NCI-H146 treated with DMSO at 0.1 percent for 48 hours (cell line): ENCODE data around the gene PNPLA2.

ENCODE experiments used
- DNase-seq: peaks from one replicate; lab custom pipeline; 2025; ENCODE audit not compliant: unreplicated experiment; lab: John Stamatoyannopoulos, UW

PNPLA2 gene

DNA sequence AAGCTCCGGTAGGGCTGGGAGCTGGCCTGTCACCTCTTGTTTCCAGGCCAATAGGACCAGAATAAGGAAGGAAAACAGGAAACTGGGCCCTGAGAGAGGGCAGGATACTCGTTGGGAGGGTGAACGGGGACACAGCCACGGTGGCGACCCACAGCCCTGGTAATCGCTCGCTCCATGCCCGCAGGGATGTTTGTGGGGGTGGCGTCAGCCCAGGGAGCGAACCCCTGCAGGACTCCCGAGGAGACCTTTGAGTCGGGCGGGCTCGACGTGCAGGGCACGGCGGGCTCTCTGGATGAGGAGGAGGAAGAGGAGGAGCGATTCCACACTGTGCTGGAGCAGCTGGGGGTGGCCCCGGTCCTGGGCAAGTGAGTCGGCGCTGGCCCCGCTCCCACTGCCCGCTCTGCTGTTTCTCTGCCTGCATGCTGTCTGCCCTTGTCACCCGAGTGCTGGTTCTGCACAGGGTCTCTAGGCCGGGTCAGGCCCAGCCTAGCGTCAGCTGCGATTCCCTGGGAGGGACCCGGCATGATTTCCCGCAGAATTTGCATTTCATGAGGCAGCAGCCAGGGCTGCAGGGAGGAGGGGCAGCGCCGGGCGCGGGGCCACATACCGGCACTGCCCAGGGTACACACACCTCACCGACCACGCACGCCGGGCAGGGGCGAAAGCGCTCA lies 10.6 kb downstream of the PNPLA2 start:
- DNase-seq, result peak; percentile 6

DNA sequence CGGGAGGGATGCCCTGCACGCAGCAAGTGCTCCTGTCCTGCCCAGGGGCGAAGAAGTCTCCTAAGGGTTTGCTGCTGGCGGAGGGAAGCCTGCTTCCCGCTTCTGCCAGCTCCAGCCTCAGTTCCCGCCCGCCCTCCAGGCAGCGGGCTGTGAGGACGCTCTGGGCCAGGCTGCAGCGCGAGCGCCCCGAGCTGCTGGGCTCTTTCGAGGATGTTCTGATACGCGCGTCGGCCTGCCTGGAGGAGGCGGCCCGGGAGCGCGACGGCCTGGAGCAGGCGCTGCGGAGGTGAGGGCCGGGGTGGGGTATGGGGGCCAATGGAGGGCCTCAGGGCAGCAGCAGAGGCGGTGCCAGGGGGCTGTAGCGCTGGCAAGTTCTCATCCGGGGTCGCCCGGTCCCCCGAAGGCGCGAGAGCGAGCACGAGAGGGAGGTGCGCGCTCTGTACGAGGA lies 11.2 kb downstream of the PNPLA2 start:
- no peak for DNase-seq

DNA sequence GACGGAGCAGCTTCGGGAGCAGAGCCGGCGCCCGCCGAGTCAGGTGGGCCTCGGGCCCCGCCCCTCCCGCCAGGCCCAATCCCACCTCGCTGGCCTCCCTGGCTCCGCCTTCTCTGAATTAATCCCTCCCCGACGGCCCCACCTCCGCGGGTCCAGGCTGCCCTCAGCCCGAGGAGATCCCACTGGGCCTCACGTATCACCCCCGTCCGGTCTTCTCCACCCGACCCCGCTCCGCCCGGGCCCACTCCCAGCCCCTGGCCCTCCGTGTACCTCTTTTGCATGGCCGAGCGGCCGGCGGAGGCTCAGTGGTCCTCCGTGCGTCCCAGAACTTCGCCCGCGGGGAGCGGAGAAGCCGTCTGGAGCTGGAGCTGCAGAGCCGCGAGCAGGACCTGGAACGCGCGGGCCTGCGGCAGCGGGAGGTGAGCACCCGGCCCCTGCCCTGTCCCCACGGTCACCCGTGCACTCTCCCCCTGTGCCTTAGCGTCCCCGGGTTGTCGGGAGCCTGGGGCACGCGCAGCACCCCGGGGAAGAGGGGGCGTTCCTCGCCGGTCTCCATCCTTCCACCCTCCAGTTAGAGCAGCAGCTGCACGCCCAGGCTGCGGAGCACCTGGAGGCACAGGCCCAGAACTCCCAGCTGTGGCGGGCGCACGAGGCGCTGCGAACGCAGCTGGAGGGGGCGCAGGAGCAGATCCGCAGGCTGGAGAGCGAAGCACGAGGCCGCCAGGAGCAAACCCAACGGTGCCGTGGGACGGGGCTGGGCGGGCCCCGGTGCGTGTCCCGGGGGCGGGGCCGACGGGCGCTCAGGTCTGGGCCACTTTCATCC lies 11.8 kb downstream of the PNPLA2 start:
- peak; percentile 33 for DNase-seq

DNA sequence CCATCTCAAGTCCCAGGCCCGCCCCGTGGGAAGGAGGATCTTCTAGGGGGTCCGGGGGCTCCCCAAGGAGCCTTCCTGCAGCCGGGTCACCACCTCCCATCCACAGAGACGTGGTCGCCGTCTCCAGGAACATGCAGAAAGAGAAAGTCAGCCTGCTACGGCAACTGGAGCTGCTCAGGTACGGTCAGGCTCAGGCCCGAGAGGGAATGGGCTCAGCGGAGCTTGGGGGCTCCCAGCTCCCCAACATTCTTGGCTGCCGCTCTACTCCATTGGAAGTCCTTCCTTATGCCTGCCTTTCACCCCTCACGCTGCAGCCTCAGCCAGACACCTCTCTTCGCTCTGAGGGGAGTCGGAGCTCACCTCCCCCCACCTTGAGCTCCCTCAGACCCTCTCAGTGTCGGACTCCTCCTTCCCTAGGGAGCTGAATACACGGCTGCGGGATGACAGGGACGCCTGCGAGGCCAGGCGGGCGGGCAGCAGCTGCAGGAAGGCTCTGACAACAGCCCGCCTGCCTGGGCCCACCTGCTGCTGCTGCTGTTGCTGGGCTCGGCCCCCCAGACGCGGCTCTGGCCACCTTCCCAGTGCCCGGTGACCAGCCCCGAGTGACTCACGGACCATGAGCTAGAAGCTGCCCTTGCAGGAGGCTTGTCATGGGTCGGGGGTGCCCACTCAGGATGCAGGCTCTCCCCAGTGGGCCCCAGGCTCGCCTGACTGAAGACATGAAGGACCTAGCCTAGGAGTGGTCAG lies 12.6 kb downstream of the PNPLA2 start:
- no peak for DNase-seq

DNA sequence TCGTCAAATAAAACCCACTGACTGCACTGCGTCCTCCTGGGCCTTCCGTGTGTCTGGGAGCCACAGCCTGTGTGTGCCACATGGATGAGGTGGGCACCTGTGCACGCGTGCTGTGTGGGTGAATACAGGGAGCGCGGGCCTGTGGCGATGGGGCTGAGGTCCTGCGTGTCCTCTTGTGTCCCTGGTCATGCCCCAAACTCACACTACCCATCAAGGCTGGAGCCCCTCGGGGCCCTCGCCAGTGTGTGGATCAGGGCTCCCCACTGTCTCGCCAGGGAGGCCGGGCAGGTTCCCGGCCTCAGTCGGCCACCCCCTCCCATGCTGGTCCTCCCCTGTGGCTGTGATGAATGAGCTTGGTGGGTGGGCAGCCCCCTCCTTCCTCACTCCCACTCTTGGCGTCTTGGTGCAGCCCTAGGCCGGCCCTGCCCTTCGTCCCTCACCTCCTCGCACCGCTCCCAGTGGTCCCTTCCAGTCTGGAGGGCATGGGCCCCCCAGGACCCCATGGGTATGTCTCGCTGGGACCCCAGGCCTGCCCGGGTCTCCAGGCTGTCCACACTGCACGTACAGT lies 13.3 kb downstream of the PNPLA2 start:
- no peak for DNase-seq

DNA sequence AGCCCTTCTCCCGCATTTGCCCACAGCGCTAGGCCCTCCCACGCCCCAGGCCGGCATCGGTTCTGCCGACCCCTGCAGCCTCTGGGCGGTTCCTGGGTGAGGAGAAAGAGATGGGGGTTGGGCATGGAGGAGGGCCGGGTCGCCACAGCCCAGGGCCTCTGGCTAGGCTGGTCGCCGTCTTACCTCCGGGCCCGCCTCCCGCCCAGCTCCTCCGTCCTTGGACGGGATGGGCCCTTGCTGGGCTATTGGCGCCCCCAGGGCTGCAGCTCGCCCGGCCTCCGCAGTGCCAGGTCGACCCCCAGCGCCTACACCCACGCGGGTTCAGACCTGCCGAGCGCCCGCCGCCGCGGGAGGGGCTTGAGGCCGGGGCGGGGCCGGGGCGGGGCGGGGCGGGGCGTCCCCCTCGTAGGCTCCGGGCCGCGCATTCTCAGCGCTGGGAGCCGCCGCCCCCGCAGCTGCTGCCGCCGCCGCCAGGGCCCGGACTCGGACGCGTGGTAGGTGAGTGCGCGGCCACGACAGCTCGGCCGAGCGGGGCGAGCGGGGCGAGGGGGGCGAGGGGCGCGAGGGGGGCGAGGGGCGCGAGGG lies 13.9 kb downstream of the PNPLA2 start, which contains the start of gene CD151:
TSS of gene CD151 (plus strand) at position 424 of the 585 bp plus-strand sequence. CDS start 3,118 bp downstream, outside the sequence.
- no peak for DNase-seq

DNA sequence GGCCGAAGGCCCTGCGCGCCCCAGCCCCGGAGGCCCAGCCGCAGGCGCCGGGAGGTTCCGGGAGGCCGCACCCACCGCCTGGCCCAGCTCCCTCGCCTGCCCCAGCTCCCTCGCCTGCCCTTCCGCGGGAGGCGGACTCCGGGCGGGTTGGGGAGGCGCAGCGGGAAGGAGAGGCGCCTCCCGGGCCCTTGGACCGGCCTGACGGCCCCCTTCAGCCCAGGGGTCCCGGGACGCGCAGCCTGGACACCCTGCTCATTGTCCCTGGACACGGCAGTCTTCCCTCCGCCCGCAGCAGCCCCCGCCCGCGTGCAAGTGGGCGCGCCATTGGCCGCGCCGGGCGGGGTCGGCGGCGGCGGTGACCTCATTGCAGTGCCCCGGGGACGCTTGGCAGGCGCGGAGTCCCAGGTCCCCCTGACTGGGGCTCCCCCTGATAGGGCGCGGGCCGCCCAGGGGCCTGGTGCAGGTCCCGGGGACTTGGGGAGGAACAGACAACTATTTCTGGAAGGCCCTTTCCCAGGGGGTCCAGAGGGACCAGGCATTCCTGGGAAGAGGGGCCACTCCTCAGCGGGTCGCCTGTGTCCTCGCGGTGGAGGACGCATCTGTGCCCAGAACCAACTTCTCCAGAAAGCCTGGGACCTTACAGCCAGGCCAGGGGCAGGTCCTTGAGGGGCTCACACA lies 14.5 kb downstream of the PNPLA2 start:
- DNase-seq, result no peak

DNA sequence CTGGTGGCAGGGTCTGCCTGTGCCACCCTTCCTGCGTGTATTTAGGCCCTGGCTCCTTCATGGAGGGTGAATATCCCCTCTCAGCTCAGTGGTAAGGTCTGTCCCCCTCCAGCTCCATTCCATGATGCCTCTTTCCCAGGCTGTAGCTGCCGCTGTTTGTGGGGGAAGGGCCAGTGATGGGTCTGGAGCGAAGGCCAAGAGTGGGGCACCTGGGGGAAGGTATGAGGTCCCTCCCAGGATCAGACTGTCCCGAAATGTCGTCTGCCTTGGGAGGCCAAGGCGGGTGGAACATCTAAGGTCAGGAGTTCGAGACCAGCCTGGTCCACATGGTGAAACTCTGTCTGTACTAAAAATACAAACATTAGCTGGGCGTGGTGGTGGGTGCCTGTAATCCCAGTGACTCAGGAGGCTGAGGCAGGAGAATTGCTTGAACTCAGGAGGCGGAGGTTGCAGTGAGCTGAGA lies 15.2 kb downstream of the PNPLA2 start:
- no peak for DNase-seq

DNA sequence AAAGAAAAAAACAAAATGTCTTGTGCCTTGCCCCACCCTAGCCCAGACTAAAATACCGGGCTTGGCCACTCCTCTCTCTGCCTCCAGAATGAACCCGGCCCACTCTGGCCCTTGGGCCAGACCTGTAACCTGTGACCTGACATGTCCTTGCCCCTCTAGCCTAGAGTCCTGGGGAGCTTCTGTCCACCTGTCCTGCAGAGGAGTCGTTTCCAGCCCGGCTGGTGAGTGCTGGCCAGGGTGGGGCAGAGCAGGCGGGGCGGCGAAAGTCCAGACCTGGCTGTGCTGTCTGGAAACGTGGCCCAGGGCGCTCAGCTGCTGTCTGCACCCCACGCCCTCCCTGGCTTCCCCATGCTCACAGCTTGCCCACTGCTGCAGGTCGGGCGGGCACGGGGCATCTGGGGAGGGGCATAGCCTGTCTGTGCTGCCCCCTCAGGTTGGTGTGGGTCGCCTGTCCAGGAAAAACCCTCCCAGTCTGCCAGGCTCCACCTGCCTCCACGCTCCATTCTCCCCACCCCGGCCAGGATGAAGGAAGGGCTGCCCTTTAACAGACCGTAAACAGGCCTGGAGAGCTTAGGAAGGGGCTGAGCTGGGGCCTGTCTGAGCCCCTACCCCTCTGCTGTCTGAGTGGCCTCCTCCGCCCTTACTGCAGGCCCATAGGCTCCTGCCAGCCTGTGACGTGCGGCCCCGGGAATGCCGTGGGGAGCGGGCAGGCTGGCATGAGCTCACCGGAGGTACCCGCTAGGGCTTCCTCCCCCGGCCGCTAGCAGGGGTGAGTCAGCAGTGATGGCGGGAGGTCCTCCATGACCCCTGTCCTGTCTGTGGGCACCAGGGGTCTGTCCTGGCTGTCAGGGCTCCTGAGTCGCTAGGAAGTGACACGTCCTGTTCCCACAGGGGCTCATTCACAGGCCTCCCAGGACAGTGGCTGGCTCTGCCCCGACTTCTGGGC lies 15.9 kb downstream of the PNPLA2 start:
- DNase-seq, result no peak

DNA sequence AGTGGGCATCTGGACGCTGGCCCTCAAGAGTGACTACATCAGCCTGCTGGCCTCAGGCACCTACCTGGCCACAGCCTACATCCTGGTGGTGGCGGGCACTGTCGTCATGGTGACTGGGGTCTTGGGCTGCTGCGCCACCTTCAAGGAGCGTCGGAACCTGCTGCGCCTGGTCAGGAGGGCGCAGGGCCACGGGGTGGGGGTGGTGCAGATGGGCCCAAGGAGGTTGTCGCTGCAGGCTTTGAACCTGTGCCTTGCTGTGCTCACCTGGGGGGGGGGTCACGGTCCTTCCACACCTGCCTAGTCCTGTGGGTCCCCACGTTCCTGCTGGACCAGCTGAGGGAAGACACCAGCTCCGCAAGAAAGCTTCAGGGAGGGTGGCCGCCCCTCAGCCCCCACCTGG lies 17.6 kb downstream of the PNPLA2 start:
- DNase-seq, result no peak

DNA sequence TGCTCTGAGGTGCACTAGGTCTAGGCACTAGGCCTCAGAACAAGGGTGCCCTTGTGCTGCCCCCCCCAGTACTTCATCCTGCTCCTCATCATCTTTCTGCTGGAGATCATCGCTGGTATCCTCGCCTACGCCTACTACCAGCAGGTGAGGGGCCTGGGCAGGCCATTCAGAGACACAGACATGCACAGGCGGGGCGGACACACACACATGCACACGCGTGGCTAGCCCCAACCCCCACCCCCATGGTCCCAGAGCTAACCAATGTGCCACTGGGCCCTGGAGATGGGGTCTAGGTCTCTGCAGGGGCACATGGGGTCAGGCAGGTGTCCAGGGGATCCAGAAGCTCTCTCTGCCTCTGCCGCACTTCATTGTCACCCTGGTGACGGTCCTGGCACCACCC lies 18.0 kb downstream of the PNPLA2 start:
- no peak for DNase-seq

DNA sequence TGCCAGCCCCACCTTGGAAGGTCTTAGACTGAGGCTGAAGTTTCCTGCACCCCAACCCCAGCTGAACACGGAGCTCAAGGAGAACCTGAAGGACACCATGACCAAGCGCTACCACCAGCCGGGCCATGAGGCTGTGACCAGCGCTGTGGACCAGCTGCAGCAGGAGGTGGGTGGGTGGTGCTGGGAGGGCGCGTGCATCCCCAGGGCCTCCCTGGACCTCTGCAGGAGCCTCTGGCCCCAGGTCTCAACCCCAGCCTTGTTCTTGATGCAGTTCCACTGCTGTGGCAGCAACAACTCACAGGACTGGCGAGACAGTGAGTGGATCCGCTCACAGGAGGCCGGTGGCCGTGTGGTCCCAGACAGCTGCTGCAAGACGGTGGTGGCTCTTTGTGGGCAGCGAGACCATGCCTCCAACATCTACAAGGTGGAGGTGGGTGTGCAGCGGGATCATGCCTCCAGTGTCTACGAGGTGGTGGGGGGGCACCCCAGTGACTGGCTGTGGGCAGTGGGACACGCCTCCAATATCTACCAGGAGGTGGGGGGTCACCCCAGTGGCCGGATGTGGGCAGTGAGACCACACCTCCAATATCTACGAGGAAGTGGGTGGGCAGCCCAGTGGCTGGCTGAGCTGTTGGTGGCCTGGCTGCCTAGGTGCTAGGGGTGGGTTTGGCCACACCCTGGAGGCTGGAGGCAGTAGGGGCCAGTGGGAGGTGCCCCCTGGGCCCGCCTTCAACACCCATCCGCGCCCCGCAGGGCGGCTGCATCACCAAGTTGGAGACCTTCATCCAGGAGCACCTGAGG lies 18.7 kb downstream of the PNPLA2 start:
- no peak for DNase-seq

DNA sequence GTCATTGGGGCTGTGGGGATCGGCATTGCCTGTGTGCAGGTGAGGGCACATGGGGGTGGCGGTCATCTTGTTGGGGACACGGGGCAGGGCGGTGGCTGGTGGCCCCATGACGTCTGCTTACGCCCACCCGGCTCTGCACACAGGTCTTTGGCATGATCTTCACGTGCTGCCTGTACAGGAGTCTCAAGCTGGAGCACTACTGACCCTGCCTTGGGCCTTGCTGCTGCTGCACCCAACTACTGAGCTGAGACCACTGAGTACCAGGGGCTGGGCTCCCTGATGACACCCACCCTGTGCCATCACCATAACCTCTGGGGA lies 19.2 kb downstream of the PNPLA2 start:
- DNase-seq, result no peak

DNA sequence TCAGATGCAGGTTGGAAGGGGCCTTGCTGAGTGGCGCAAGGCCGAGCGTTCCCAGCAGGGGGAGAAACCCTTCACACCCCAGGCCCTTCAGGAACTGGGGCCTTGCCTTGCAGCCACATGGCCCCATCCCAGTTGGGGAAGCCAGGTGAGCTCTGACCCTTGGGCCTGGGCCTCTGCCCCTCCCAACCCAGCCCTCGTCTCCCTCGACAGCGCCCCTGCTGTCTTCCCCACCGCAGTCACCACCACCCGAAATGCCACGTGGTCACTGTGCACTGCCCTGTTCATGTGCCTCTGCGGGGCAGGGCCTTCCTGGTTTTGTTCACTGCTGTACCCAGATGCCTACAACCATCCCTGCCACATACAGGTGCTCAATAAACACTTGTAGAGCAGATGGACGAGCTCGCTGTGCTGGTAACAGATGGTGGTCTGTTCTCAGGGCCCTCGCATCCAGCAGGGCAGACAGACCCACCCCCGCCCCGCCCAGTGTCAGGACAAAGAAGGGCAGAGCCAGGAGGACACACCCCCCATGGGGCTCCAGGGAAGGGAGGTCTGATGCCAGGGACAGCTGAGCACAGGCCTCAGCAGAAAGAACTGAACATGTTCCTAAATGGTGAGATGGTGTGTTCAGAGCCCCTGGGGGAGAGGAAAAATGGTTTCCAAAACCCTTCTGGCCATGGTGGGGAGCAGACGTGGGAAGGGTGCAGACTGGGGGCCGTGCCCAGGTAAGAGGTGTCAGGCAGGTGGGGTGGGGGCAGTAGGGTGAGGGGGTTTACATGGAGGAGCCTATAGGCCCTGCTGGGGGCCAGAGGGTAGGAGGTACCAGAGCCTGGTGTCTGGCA lies 19.9 kb downstream of the PNPLA2 start:
- DNase-seq, result no peak

DNA sequence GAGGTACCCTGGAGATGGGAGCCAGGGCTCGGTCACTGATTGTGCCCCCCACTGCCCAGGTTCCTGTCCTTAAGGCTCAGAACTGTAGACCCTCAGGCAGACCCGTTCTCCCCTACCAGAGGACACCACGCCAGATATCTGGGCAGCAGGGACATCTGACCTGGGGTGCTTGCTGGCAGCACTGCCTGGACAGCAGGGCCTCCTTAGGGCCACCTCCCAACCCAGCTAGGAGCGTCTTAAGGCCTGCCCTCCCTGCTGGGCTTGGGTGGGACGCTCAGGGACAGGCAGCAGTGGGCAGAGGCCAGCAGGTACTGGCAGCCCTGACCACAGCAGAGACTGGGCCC lies 20.5 kb downstream of the PNPLA2 start:
- DNase-seq, result no peak

DNA sequence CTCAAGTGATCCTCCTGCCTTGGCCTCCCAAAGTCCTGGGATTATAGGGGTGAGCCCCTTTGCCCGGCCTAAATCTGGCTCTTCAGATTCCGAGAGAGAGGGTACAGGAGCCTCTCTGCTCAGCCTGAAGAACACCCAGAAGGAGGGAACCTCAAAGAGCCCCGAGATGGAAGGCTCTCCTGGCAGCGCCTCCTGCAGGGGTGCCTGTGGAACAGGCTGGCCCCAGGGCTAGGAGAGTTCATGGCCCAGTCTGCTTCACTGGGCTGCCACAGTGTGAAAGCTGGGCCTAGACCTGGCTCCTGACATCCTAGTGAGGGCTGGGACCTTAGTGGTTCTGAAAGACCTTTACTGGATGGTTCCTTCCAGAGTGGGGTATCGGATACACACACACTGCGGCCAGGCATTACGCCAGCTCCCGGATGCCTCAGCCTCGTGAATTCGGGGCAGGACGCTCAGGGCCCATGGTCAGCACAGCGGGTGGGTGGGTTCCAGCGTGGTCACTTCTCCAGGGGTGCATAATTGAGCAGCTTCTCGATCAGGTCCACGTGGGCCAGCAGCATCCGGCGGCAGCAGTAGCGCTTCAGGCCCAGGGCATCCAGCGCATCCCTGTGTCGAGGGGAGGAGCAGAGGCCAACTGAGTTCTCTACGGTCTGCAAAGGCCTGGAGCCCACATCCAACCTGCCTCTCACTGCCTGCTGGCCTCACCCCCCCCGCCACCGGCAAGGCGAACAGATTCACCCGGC lies 21.3 kb downstream of the PNPLA2 start:
- DNase-seq, result no peak

DNA sequence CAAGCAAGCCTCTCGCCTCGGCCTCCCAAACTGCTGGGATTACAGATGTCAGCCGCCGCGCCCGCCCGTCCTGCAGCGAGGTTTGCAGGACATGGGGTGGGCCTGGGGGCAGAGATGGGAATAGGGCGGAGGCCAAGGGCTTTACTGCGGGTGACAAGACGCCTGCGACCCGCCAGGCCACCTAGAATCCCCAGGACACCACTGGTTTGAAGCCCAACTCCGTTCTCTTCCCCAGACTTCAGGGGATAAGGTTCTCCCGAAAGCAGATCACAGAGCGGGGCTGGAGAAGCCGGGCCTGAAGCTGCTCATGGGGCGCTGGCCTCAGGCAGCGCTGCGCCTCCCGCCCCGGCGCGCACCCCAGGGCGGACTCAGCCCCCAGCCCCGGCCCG lies 23.3 kb downstream of the PNPLA2 start:
- no peak for DNase-seq
